H1 (cell line): ENCODE measurements around the gene VPS13A. TPM values are rescaled to one million over a fixed set of nuclear protein-coding genes. Genes with fewer than 3 reads are reported as not detected.

Source experiments
- NRF1 ChIP-seq: IDR thresholded peaks from 2 replicates; pipeline ENCODE4 v1.6.1; 2011; ENCODE audit warnings: mild to moderate bottlenecking, low read depth, low read length, improper control_type of control experiment
- polyA plus RNA-seq, 7 experiments: library from polyadenylated mRNA; depleted of rRNA in 3 of 7; stranded (reverse) in 5 of 7; unstranded in 2 of 7; fragments of >200 nt in 5 of 7; fragments of 200-250 nt in 2 of 7; gene quantifications; 1 replicate in 5 of 7; 2 replicates in 1 of 7; 4 replicates in 1 of 7; pipeline versions ENCODE4 v1.2.1 to v1.2.3, GENCODE V29; 2011 to 2013; ENCODE audit warnings: missing spikeins in 2 of 7, mixed read lengths in 2 of 7
- total RNA-seq: library from RNA; stranded (reverse); fragmentation: NEBNext Ultra II Directional; extraction: Animal tissue kit (Norgen Biotek cat#: 25700); gene quantifications from 2 replicates; pipeline ENCODE4 v1.2.1, GENCODE V29; 2021
- TF ChIP-seq, protein P1 (sequence below): fragments of 300-600 bp; sonication (generic); IDR thresholded peaks from 2 replicates; pipeline ENCODE4 v1.7.1; 2012; ENCODE audit warnings: low read length, moderate library complexity, mild to moderate bottlenecking, inconsistent platforms; ENCODE audit not compliant: insufficient replicate concordance

VPS13A gene
- total and polyA plus RNA-seq, 2 of the 8 experiments (the other 6 are each of a cell fraction or from before 2014, with no cell fraction given): 6.0 to 36.5 TPM

DNA sequence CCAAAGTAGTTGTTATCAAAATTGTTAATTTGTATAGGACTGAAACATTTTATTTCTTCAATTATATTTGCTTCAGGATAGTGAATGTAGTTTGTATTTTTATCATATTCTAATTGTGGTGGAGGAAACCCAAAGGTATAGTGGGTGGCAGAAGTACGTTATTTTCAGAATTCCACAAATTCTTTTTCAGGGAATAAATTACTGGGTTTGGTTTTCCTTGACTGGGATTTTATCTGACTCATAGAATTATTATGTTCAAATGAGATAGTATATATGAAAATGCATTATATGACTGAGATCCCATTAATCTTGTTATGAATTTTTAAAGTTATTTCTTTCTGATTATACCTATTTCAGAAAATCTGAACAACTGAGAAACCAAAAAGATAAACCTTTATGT is 73.7 kb downstream of the VPS13A start (continued):
- TF ChIP-seq, protein P1, sequence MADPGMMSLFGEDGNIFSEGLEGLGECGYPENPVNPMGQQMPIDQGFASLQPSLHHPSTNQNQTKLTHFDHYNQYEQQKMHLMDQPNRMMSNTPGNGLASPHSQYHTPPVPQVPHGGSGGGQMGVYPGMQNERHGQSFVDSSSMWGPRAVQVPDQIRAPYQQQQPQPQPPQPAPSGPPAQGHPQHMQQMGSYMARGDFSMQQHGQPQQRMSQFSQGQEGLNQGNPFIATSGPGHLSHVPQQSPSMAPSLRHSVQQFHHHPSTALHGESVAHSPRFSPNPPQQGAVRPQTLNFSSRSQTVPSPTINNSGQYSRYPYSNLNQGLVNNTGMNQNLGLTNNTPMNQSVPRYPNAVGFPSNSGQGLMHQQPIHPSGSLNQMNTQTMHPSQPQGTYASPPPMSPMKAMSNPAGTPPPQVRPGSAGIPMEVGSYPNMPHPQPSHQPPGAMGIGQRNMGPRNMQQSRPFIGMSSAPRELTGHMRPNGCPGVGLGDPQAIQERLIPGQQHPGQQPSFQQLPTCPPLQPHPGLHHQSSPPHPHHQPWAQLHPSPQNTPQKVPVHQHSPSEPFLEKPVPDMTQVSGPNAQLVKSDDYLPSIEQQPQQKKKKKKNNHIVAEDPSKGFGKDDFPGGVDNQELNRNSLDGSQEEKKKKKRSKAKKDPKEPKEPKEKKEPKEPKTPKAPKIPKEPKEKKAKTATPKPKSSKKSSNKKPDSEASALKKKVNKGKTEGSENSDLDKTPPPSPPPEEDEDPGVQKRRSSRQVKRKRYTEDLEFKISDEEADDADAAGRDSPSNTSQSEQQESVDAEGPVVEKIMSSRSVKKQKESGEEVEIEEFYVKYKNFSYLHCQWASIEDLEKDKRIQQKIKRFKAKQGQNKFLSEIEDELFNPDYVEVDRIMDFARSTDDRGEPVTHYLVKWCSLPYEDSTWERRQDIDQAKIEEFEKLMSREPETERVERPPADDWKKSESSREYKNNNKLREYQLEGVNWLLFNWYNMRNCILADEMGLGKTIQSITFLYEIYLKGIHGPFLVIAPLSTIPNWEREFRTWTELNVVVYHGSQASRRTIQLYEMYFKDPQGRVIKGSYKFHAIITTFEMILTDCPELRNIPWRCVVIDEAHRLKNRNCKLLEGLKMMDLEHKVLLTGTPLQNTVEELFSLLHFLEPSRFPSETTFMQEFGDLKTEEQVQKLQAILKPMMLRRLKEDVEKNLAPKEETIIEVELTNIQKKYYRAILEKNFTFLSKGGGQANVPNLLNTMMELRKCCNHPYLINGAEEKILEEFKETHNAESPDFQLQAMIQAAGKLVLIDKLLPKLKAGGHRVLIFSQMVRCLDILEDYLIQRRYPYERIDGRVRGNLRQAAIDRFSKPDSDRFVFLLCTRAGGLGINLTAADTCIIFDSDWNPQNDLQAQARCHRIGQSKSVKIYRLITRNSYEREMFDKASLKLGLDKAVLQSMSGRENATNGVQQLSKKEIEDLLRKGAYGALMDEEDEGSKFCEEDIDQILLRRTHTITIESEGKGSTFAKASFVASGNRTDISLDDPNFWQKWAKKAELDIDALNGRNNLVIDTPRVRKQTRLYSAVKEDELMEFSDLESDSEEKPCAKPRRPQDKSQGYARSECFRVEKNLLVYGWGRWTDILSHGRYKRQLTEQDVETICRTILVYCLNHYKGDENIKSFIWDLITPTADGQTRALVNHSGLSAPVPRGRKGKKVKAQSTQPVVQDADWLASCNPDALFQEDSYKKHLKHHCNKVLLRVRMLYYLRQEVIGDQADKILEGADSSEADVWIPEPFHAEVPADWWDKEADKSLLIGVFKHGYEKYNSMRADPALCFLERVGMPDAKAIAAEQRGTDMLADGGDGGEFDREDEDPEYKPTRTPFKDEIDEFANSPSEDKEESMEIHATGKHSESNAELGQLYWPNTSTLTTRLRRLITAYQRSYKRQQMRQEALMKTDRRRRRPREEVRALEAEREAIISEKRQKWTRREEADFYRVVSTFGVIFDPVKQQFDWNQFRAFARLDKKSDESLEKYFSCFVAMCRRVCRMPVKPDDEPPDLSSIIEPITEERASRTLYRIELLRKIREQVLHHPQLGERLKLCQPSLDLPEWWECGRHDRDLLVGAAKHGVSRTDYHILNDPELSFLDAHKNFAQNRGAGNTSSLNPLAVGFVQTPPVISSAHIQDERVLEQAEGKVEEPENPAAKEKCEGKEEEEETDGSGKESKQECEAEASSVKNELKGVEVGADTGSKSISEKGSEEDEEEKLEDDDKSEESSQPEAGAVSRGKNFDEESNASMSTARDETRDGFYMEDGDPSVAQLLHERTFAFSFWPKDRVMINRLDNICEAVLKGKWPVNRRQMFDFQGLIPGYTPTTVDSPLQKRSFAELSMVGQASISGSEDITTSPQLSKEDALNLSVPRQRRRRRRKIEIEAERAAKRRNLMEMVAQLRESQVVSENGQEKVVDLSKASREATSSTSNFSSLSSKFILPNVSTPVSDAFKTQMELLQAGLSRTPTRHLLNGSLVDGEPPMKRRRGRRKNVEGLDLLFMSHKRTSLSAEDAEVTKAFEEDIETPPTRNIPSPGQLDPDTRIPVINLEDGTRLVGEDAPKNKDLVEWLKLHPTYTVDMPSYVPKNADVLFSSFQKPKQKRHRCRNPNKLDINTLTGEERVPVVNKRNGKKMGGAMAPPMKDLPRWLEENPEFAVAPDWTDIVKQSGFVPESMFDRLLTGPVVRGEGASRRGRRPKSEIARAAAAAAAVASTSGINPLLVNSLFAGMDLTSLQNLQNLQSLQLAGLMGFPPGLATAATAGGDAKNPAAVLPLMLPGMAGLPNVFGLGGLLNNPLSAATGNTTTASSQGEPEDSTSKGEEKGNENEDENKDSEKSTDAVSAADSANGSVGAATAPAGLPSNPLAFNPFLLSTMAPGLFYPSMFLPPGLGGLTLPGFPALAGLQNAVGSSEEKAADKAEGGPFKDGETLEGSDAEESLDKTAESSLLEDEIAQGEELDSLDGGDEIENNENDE: no peak
- no peak for TF ChIP-seq NRF1
